OCI-LY1 (cell line): ENCODE data around the gene PKDCC.
A peak's percentile ranks its signal among the peaks of the same experiment; 100 is the strongest.

ENCODE experiments used
- H2AFZ ChIP-seq: fragments of 200-600 bp; sonication (generic), shearing (Covaris generic); 2 replicates; pipeline ENCODE4 v1.6.0; 2014; ENCODE audit warnings: antibody characterized with exemption, mild to moderate bottlenecking, low read length
- H3F3A ChIP-seq: fragments of 200-600 bp; sonication (generic), shearing (Covaris generic); 2 replicates; pipeline ENCODE4 v1.6.0; 2014; ENCODE audit warnings: mild to moderate bottlenecking, antibody characterized with exemption, low read length, moderate library complexity; ENCODE audit not compliant: insufficient read depth
- H3K27ac ChIP-seq: fragments of 200-600 bp; sonication (generic); 2 replicates; pipeline ENCODE4 v1.5.1; 2014; ENCODE audit warnings: low read length, mixed run types, mild to moderate bottlenecking, low read depth; ENCODE audit not compliant: poor library complexity, severe bottlenecking
- H3K27me3 ChIP-seq: fragments of 200-600 bp; sonication (generic); 2 replicates; pipeline ENCODE4 v1.6.0; 2014; ENCODE audit warnings: antibody characterized with exemption, mild to moderate bottlenecking, low read length, moderate library complexity; ENCODE audit not compliant: insufficient read depth
- H3K36me3 ChIP-seq: fragments of 200-600 bp; sonication (generic); 2 replicates; pipeline ENCODE4 v1.6.1; 2014; ENCODE audit warnings: mild to moderate bottlenecking, antibody characterized with exemption, low read length, moderate library complexity, mixed read lengths; ENCODE audit not compliant: insufficient read depth
- H3K4me1 ChIP-seq: fragments of 200-600 bp; sonication (generic); 2 replicates; pipeline ENCODE4 v1.5.1; 2014; ENCODE audit warnings: mild to moderate bottlenecking, low read length, moderate library complexity; ENCODE audit not compliant: insufficient read depth, severe bottlenecking
- H3K4me2 ChIP-seq: fragments of 200-600 bp; sonication (generic), shearing (Covaris generic); 2 replicates; pipeline ENCODE4 v1.6.1; 2014; ENCODE audit warnings: low read length
- H3K4me3 ChIP-seq: fragments of 200-600 bp; sonication (generic); 2 replicates; pipeline ENCODE4 v1.5.1; 2014; ENCODE audit warnings: low read length, low read depth, mild to moderate bottlenecking, mixed read lengths; ENCODE audit not compliant: poor library complexity, severe bottlenecking
- H3K79me2 ChIP-seq: fragments of 200-600 bp; shearing (Covaris generic); 2 replicates; pipeline ENCODE4 v1.6.1; 2016; ENCODE audit warnings: mixed run types, low read length, mixed read lengths; ENCODE audit not compliant: insufficient read depth
- H3K9ac ChIP-seq: fragments of 200-600 bp; sonication (generic), shearing (Covaris generic); 2 replicates; pipeline ENCODE4 v1.6.1; 2014; ENCODE audit warnings: mild to moderate bottlenecking, low read length, mixed read lengths
- H3K9me2 ChIP-seq: fragments of 200-600 bp; sonication (generic), shearing (Covaris generic); 2 replicates; pipeline ENCODE4 v1.6.1; 2014; ENCODE audit warnings: low read depth, mild to moderate bottlenecking, low read length, mixed read lengths
- H3K9me3 ChIP-seq: fragments of 200-600 bp; shearing (Covaris generic); 2 replicates; pipeline ENCODE4 v1.6.1; 2014; ENCODE audit warnings: low read length, mixed read lengths
- H4K20me1 ChIP-seq: fragments of 200-600 bp; sonication (generic), shearing (Covaris generic); 2 replicates; pipeline ENCODE4 v1.6.0; 2016; ENCODE audit warnings: mild to moderate bottlenecking, low read length; ENCODE audit not compliant: insufficient read depth
- EZH2 ChIP-seq: fragments of 200-600 bp; sonication (generic), shearing (Covaris generic); IDR thresholded peaks from 2 replicates; pipeline ENCODE4 v1.8.0; 2017; ENCODE audit warnings: borderline replicate concordance, mixed run types, mild to moderate bottlenecking, antibody characterized with exemption, low read length, moderate library complexity, mixed read lengths
- TF ChIP-seq, protein P1 (sequence below): fragments of 200-600 bp; sonication (generic), shearing (Covaris generic); IDR thresholded peaks from 2 replicates; pipeline ENCODE4 v1.5.1; 2017; ENCODE audit warnings: mild to moderate bottlenecking, antibody characterized with exemption, low read length, moderate library complexity, mixed read lengths

Gene PKDCC

DNA sequence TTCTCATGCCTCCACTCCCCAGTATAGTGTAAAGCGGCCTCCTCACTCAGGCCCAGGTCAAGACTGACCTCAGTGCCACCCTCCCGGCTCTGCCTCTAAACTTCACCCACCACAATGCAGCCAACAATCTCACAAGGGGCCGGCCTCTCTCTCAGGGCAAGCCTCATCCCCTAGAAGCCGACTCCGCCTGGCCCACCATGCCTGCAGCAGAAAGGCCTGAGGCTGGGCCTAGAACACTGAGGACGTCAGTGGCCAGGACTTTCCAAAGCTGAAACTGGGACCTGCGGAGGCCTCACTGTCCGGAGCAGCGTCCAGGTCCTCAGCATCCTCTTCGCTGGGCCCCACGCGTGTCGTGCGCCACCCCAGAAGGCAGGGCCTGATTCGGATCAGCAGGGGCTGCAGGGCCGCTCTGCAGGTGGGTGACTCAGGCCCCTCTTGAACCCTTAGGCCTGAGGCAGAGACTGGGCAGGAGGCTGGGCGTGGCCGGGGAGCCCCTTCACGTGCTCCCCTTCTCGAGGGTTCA lies 52.9 kb downstream of the PKDCC start:
- Histone ChIP-seq H3K9me3 (peaks cover 6% of the 10 kb centered on the region; the same call in 1 of the 2 replicates), H3K9ac (no peak overlapping the region), H2AFZ (no peak overlapping the region), H3K27ac (no peak overlapping the region), H3K4me1 (peaks cover 46% of the 10 kb centered on the region), H3K4me3 (peak overlapping the region; percentile 55), H3K9me2 (no peaks in the 10 kb centered on the region), H3K4me2 (peak overlapping the region; percentile 78), H3K27me3 (peaks cover 14% of the 10 kb centered on the region; the same call in 1 of the 2 replicates), H3K36me3 (peaks cover 9% of the 10 kb centered on the region; the same call in 1 of the 2 replicates), H3K79me2 (no peaks in the 10 kb centered on the region), H3F3A (no peaks in the 10 kb centered on the region), H4K20me1 (no peaks in the 10 kb centered on the region)
- no peak for TF ChIP-seq EZH2
- TF ChIP-seq, protein P1, sequence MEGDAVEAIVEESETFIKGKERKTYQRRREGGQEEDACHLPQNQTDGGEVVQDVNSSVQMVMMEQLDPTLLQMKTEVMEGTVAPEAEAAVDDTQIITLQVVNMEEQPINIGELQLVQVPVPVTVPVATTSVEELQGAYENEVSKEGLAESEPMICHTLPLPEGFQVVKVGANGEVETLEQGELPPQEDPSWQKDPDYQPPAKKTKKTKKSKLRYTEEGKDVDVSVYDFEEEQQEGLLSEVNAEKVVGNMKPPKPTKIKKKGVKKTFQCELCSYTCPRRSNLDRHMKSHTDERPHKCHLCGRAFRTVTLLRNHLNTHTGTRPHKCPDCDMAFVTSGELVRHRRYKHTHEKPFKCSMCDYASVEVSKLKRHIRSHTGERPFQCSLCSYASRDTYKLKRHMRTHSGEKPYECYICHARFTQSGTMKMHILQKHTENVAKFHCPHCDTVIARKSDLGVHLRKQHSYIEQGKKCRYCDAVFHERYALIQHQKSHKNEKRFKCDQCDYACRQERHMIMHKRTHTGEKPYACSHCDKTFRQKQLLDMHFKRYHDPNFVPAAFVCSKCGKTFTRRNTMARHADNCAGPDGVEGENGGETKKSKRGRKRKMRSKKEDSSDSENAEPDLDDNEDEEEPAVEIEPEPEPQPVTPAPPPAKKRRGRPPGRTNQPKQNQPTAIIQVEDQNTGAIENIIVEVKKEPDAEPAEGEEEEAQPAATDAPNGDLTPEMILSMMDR: no peak

DNA sequence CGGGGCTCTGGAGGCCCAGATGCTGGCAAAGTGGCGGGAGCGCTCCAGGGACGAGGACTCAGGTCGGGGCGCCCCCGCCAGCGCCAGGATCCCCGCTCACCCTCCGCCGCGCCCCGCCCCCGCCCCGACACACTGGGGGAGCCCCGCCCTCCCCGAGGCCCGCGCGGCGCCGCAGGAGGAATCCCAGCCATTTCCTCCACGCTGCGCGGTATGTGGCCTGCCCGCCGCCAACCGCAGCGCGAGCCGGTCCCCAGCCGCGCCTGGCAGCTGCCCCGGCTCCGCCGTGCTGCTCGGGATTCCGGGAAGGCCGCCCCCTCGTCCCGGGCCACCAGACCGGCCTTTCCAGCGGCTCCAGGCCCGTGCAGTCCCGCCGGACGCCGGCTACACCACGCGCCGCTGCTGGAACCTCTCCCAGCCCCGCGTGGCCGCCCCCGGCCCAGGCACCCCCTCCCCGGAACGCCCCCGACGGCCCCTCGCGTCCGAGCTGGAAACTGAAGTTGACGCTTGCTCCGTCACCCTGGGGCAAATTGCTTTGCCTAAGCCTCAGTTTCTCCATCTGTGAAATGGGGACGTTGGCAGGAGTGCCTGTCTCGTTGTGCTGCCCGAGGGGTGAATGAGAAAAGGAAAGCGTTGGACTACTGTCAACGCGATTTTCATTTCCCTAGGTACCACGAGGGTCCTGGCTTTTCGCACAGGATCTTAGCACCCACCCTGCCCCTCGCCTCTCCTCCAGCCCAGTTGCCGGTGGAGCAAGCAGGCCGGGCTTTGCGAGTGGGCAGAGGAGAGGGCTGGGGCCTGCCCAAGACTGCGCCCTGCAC lies 53.6 kb downstream of the PKDCC start:
- Histone ChIP-seq H3K9ac (no peak overlapping the region; the same call in 1 of the 2 replicates), H3F3A (no peaks in the 10 kb centered on the region), H3K36me3 (peaks cover 9% of the 10 kb centered on the region; the same call in 1 of the 2 replicates), H3K9me3 (peaks cover 6% of the 10 kb centered on the region; the same call in 1 of the 2 replicates), H3K27ac (no peak overlapping the region), H3K27me3 (peaks cover 14% of the 10 kb centered on the region; the same call in 1 of the 2 replicates), H3K9me2 (no peaks in the 10 kb centered on the region), H3K4me2 (peak overlapping the region; percentile 78), H3K4me3 (peak overlapping the region; percentile 55), H4K20me1 (no peaks in the 10 kb centered on the region), H2AFZ (no peak overlapping the region), H3K79me2 (no peaks in the 10 kb centered on the region), H3K4me1 (peaks cover 51% of the 10 kb centered on the region)
- TF ChIP-seq, protein P1: no peak
- TF ChIP-seq EZH2: no peak

DNA sequence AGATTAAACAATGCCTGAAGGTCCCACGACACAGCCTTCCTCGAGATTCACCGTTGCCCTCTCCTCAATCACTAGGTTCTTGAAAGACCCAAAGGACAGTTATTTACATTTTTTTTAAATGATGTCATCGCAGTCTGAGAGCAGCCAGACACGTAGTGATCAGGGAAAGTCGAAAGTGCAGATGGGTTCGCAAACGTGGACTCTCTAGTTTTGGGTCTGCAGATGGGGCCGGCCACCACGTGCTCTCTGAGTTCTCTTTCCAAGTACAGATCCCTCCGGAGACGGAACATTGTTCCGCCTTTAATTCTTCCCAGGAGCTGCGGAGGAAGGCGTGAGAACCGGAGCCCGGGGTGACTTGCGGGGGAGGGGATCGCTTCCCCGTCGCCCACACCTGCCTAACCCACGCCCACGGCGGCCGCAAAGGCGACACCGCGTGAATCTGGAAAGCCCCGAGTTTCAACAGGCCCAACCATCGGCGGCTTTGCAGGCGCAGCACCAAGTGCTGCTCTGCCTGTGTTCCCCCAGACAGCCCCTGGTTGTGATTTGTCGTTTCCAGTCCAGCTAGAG lies 54.3 kb downstream of the PKDCC start:
- Histone ChIP-seq H3K4me1 (peaks cover 51% of the 10 kb centered on the region), H3K79me2 (no peaks in the 10 kb centered on the region), H3K4me2 (peak overlapping the region; percentile 78), H3F3A (no peaks in the 10 kb centered on the region), H3K36me3 (peaks cover 9% of the 10 kb centered on the region; the same call in 1 of the 2 replicates), H3K27ac (no peak overlapping the region), H3K27me3 (peaks cover 19% of the 10 kb centered on the region; the same call in 1 of the 2 replicates), H3K4me3 (peak overlapping the region; percentile 55), H2AFZ (no peak overlapping the region), H3K9ac (peak overlapping the region; percentile 18; the same call in 1 of the 2 replicates), H3K9me3 (peaks cover 6% of the 10 kb centered on the region; the same call in 1 of the 2 replicates), H4K20me1 (no peaks in the 10 kb centered on the region), H3K9me2 (no peaks in the 10 kb centered on the region)
- TF ChIP-seq, protein P1: no peak
- TF ChIP-seq EZH2: no peak
